HEK293 (cell line): ENCODE data around the gene MED14.

Source experiments
- CTCF ChIA-PET: fragments of 350-600 bp; formaldehyde crosslinking; extraction: SDS; loops from one replicate; lab custom pipeline; 2021; ENCODE audit warnings: antibody characterized with exemption; lab: Yijun Ruan, JAX
- POLR2A ChIA-PET: fragments of 300-600 bp; formaldehyde crosslinking; extraction: SDS; loops from one replicate; lab custom pipeline; 2020; ENCODE audit warnings: antibody characterized with exemption, inconsistent platforms; lab: Yijun Ruan, JAX
- H3K27ac ChIP-seq: fragments of 200-500 bp; sonication (Bioruptor generic); 2 replicates; pipeline ENCODE4 v1.5.1; 2014; ENCODE audit warnings: low read depth, low read length, control low read depth, inconsistent platforms; ENCODE audit errors: extremely low read depth
- H3K36me3 ChIP-seq, 2 experiments: fragments of 200-500 bp in 1 of 2; sonication (Bioruptor generic) in 1 of 2; 1 replicate in 1 of 2; 2 replicates in 1 of 2; pipeline ENCODE4 v1.5.1; 2014 to 2017; ENCODE audit warnings: inconsistent platforms in 2 of 2, low read length in 2 of 2; ENCODE audit not compliant: control insufficient read depth in 2 of 2, insufficient read depth in 1 of 2
- H3K4me1 ChIP-seq: fragments of 200-500 bp; sonication (Bioruptor generic); 2 replicates; pipeline ENCODE4 v1.5.1; 2014; ENCODE audit warnings: mild to moderate bottlenecking, low read length, inconsistent platforms; ENCODE audit not compliant: control insufficient read depth, insufficient read depth
- H3K4me3 ChIP-seq: 2 replicates; pipeline ENCODE4 v1.5.1; 2011; ENCODE audit warnings: low read depth, mild to moderate bottlenecking, control low read depth, low read length, moderate library complexity
- H3K9me3 ChIP-seq: fragments of 200-500 bp; sonication (Bioruptor generic); 2 replicates; pipeline ENCODE4 v1.5.1; 2014; ENCODE audit warnings: low read depth, low read length, inconsistent platforms; ENCODE audit not compliant: control insufficient read depth, insufficient read depth
- BCL11B ChIP-seq: fragments of 450-650 bp; formaldehyde crosslinking; IDR thresholded peaks from 2 replicates; pipeline ENCODE4 v1.5.1; 2016; ENCODE audit warnings: low read depth, missing biosample characterization, missing genetic modification characterization
- GLI4 ChIP-seq: fragments of 450-650 bp; formaldehyde crosslinking; IDR thresholded peaks from 2 replicates; pipeline ENCODE4 v1.5.1; 2016; ENCODE audit warnings: missing biosample characterization, missing genetic modification characterization
- HOXA7 ChIP-seq: sonication (generic); formaldehyde crosslinking; IDR thresholded peaks from 2 replicates; pipeline ENCODE4 v1.8.1; 2022; ENCODE audit warnings: missing genetic modification reagents, borderline replicate concordance
- HOXD13 ChIP-seq: sonication (generic); formaldehyde crosslinking; IDR thresholded peaks from 2 replicates; pipeline ENCODE4 v1.8.0; 2022; ENCODE audit warnings: missing genetic modification reagents, borderline replicate concordance
- SP2 ChIP-seq: fragments of 450-650 bp; formaldehyde crosslinking; IDR thresholded peaks from 2 replicates; pipeline ENCODE4 v1.5.1; 2016; ENCODE audit warnings: missing biosample characterization, missing genetic modification characterization
- ZBTB17 ChIP-seq: fragments of 450-650 bp; formaldehyde crosslinking; IDR thresholded peaks from 2 replicates; pipeline ENCODE4 v1.5.1; 2016; ENCODE audit warnings: missing biosample characterization, missing genetic modification characterization
- ZFP3 ChIP-seq: fragments of 450-650 bp; formaldehyde crosslinking; IDR thresholded peaks from 2 replicates; pipeline ENCODE4 v1.5.1; 2016; ENCODE audit warnings: low read depth, missing biosample characterization, missing genetic modification characterization
- ZNF155 ChIP-seq: fragments of 450-650 bp; formaldehyde crosslinking; IDR thresholded peaks from 2 replicates; pipeline ENCODE4 v1.5.1; 2016; ENCODE audit warnings: missing biosample characterization, missing genetic modification characterization
- ZNF157 ChIP-seq: fragments of 450-650 bp; formaldehyde crosslinking; IDR thresholded peaks from 2 replicates; pipeline ENCODE4 v1.5.1; 2016; ENCODE audit warnings: missing biosample characterization, missing genetic modification characterization
- ZNF169 ChIP-seq: fragments of 450-650 bp; formaldehyde crosslinking; IDR thresholded peaks from 2 replicates; pipeline ENCODE4 v1.5.1; 2016; ENCODE audit warnings: missing biosample characterization, missing genetic modification characterization
- ZNF23 ChIP-seq: fragments of 450-650 bp; formaldehyde crosslinking; IDR thresholded peaks from 2 replicates; pipeline ENCODE4 v1.5.1; 2016; ENCODE audit warnings: missing biosample characterization, missing genetic modification characterization, borderline replicate concordance
- ZNF341 ChIP-seq: fragments of 450-650 bp; formaldehyde crosslinking; IDR thresholded peaks from 2 replicates; pipeline ENCODE4; 2016; ENCODE audit warnings: low read depth, missing biosample characterization, missing genetic modification characterization
- ZNF544 ChIP-seq: fragments of 450-650 bp; formaldehyde crosslinking; IDR thresholded peaks from 2 replicates; pipeline ENCODE4 v1.5.0; 2017; ENCODE audit warnings: missing biosample characterization, missing genetic modification characterization
- ZNF548 ChIP-seq: fragments of 450-650 bp; formaldehyde crosslinking; IDR thresholded peaks from 2 replicates; pipeline ENCODE4 v1.5.1; 2016; ENCODE audit warnings: missing biosample characterization, missing genetic modification characterization
- ZNF585B ChIP-seq: fragments of 450-650 bp; formaldehyde crosslinking; IDR thresholded peaks from 2 replicates; pipeline ENCODE4 v1.5.1; 2016; ENCODE audit warnings: missing biosample characterization, missing genetic modification characterization
- ZNF639 ChIP-seq: fragments of 450-650 bp; formaldehyde crosslinking; IDR thresholded peaks from 2 replicates; pipeline ENCODE4 v1.5.1; 2016; ENCODE audit warnings: missing biosample characterization, missing genetic modification characterization
- ZNF747 ChIP-seq: fragments of 450-650 bp; formaldehyde crosslinking; IDR thresholded peaks from 2 replicates; pipeline ENCODE4 v1.5.1; 2016; ENCODE audit warnings: missing biosample characterization, missing genetic modification characterization
- ZNF777 ChIP-seq: fragments of 450-650 bp; formaldehyde crosslinking; IDR thresholded peaks from 2 replicates; pipeline ENCODE4 v1.5.1; 2017; ENCODE audit warnings: missing biosample characterization, missing genetic modification characterization, borderline replicate concordance
- ZNF792 ChIP-seq: fragments of 450-650 bp; formaldehyde crosslinking; IDR thresholded peaks from 2 replicates; pipeline ENCODE4 v1.5.1; 2016; ENCODE audit warnings: missing biosample characterization, missing genetic modification characterization
- ZXDB ChIP-seq: fragments of 450-650 bp; formaldehyde crosslinking; IDR thresholded peaks from 2 replicates; pipeline ENCODE4 v1.5.1; 2016; ENCODE audit warnings: missing biosample characterization, missing genetic modification characterization
- TF ChIP-seq, protein P1 (sequence below): fragments of 450-650 bp; formaldehyde crosslinking; IDR thresholded peaks from 2 replicates; pipeline ENCODE4 v1.5.1; 2017; ENCODE audit warnings: missing biosample characterization, missing genetic modification characterization
- TF ChIP-seq, protein P2 (sequence below): fragments of 450-650 bp; formaldehyde crosslinking; IDR thresholded peaks from 2 replicates; pipeline ENCODE4 v1.5.1; 2016; ENCODE audit warnings: missing biosample characterization, missing genetic modification characterization
- TF ChIP-seq, protein P3 (sequence below): sonication (generic); formaldehyde crosslinking; IDR thresholded peaks from 2 replicates; pipeline ENCODE4 v1.8.1; 2022; ENCODE audit warnings: mild to moderate bottlenecking, moderate library complexity, missing genetic modification reagents
- TF ChIP-seq, protein P4 (sequence below): fragments of 450-650 bp; formaldehyde crosslinking; IDR thresholded peaks from 2 replicates; pipeline ENCODE4 v1.5.1; 2017; ENCODE audit warnings: missing biosample characterization, missing genetic modification characterization

Gene MED14

GRCh38 chrX:40632199-40632598, 103.1 kb downstream of the MED14 start:
- TF ChIP-seq ZNF544 = no peak
- TF ChIP-seq, protein P1, sequence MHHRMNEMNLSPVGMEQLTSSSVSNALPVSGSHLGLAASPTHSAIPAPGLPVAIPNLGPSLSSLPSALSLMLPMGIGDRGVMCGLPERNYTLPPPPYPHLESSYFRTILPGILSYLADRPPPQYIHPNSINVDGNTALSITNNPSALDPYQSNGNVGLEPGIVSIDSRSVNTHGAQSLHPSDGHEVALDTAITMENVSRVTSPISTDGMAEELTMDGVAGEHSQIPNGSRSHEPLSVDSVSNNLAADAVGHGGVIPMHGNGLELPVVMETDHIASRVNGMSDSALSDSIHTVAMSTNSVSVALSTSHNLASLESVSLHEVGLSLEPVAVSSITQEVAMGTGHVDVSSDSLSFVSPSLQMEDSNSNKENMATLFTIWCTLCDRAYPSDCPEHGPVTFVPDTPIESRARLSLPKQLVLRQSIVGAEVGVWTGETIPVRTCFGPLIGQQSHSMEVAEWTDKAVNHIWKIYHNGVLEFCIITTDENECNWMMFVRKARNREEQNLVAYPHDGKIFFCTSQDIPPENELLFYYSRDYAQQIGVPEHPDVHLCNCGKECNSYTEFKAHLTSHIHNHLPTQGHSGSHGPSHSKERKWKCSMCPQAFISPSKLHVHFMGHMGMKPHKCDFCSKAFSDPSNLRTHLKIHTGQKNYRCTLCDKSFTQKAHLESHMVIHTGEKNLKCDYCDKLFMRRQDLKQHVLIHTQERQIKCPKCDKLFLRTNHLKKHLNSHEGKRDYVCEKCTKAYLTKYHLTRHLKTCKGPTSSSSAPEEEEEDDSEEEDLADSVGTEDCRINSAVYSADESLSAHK = no peak
- no peak for TF ChIP-seq GLI4 (tag by site-specific recombination)
- no peak for TF ChIP-seq ZNF548 (tag by site-specific recombination)
- no peak for TF ChIP-seq ZBTB17 (tag by site-specific recombination)
- no peak for TF ChIP-seq ZNF341
- TF ChIP-seq, protein P2, sequence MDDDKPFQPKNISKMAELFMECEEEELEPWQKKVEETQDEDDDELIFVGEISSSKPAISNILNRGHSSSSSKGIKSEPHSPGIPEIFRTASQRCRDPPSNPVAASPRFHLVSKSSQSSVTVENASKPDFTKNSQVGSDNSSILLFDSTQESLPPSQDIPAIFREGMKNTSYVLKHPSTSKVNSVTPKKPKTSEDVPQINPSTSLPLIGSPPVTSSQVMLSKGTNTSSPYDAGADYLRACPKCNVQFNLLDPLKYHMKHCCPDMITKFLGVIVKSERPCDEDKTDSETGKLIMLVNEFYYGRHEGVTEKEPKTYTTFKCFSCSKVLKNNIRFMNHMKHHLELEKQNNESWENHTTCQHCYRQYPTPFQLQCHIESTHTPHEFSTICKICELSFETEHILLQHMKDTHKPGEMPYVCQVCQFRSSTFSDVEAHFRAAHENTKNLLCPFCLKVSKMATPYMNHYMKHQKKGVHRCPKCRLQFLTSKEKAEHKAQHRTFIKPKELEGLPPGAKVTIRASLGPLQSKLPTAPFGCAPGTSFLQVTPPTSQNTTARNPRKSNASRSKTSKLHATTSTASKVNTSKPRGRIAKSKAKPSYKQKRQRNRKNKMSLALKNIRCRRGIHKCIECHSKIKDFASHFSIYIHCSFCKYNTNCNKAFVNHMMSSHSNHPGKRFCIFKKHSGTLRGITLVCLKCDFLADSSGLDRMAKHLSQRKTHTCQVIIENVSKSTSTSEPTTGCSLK (tag by site-specific recombination) = no peak
- TF ChIP-seq HOXA7 = no peak
- no peak for TF ChIP-seq ZNF157 (tag by site-specific recombination)
- TF ChIP-seq SP2 = no peak
- TF ChIP-seq, protein P3, sequence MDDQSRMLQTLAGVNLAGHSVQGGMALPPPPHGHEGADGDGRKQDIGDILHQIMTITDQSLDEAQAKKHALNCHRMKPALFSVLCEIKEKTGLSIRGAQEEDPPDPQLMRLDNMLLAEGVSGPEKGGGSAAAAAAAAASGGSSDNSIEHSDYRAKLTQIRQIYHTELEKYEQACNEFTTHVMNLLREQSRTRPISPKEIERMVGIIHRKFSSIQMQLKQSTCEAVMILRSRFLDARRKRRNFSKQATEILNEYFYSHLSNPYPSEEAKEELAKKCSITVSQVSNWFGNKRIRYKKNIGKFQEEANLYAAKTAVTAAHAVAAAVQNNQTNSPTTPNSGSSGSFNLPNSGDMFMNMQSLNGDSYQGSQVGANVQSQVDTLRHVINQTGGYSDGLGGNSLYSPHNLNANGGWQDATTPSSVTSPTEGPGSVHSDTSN = no peak
- no peak for TF ChIP-seq ZNF169
- no peak for TF ChIP-seq ZNF747 (tag by site-specific recombination)
- TF ChIP-seq, protein P4, sequence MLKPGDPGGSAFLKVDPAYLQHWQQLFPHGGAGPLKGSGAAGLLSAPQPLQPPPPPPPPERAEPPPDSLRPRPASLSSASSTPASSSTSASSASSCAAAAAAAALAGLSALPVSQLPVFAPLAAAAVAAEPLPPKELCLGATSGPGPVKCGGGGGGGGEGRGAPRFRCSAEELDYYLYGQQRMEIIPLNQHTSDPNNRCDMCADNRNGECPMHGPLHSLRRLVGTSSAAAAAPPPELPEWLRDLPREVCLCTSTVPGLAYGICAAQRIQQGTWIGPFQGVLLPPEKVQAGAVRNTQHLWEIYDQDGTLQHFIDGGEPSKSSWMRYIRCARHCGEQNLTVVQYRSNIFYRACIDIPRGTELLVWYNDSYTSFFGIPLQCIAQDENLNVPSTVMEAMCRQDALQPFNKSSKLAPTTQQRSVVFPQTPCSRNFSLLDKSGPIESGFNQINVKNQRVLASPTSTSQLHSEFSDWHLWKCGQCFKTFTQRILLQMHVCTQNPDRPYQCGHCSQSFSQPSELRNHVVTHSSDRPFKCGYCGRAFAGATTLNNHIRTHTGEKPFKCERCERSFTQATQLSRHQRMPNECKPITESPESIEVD (tag by site-specific recombination) = no peak
- TF ChIP-seq ZNF23 (tag by site-specific recombination) = no peak
- ChIA-PET POLR2A (interaction anchor here (0.6 to 1.2 kb wide), 2 partner anchors 51 to 847 kb away, joined by 3 to 4 read pairs; partner anchors contain the start of gene ATP6AP2), CTCF (interaction anchor here (0.9 to 1.1 kb wide), 3 partner anchors 11 to 93 kb away, joined by 3 to 4 read pairs (median 3); no protein-coding TSS in a partner anchor)
- H3K27ac ChIP-seq = no peak overlapping the region
- H3K9me3 ChIP-seq = no peaks in the 10 kb centered on the region
- H3K4me1 ChIP-seq = no peaks in the 10 kb centered on the region
- H3K36me3 ChIP-seq = peaks cover 42 to 96% of the 10 kb centered on the region in 2 experiments
- H3K4me3 ChIP-seq = no peak overlapping the region

DNA sequence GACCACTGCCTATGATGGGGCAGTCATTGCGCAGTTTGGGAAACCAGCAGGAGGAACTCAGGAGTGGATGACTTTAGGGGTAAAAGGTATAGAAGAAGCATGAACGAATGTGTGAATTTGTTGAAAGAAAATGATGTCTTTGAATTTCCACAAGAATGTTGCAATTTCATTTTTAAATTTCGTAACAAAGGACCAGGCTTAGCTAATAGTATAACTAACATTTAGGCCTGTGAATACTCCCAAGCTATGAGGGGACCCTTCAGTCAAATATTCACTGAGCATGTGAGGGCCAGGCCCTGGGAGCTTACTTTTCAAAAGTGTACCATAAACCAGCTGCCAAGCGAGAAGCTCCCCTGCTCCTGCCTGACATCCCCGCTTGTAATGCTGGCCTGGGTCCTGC, 106.8 kb downstream of the MED14 start:
- no peaks in the 10 kb centered on the region for H3K4me1 ChIP-seq
- H3K27ac ChIP-seq = no peak overlapping the region
- CTCF ChIA-PET = no interaction called here
- POLR2A ChIA-PET = no interaction called here
- peaks cover 24 to 63% of the 10 kb centered on the region in 2 experiments for H3K36me3 ChIP-seq
- TF ChIP-seq ZXDB (no peak), ZNF639 (no peak), ZNF585B (tag by site-specific recombination) (no peak), ZNF155 (tag by site-specific recombination) (no peak), BCL11B (no peak), ZNF777 (tag by site-specific recombination) (no peak), ZBTB17 (tag by site-specific recombination) (no peak), ZNF792 (tag by site-specific recombination) (no peak), ZFP3 (tag by site-specific recombination) (no peak), HOXD13 (CRISPR knock-in tag) (no peak)
- H3K9me3 ChIP-seq = no peaks in the 10 kb centered on the region
- no peak overlapping the region for H3K4me3 ChIP-seq
